IMR-90 (cell line): Measurements from ENCODE around the gene PAX5. TPM values are rescaled to one million over a fixed set of nuclear protein-coding genes. Genes with fewer than 3 reads are reported as not detected.

Experiments
- ATAC-seq: fragments of 200-7000 bp; cut with Tn5 transposase; 2 replicates; pipeline ENCODE4 v1.9.1; 2020; ENCODE audit warnings: low read depth, mild to moderate bottlenecking, moderate library complexity
- BruUV-seq: library from RNA; stranded (reverse); fragments of 400-500 nt; replicated peaks from 2 replicates; lab custom pipeline; 2021; lab: Mats Ljungman, UMichigan
- CTCF ChIA-PET: fragments of 300-600 bp; formaldehyde crosslinking; extraction: SDS; loops from one replicate; lab custom pipeline; 2021; ENCODE audit warnings: antibody characterized with exemption; lab: Yijun Ruan, JAX
- POLR2A ChIA-PET: fragments of 300-600 bp; sonication (Branson Sonifier 250); formaldehyde crosslinking; loops from one replicate; lab custom pipeline; 2022; ENCODE audit warnings: antibody characterized with exemption; ENCODE audit not compliant: unreplicated experiment; lab: Charles Lee
- DNase-seq: peaks from one replicate; pipeline ENCODE4 v3.0.0; 2013
- H2AFZ ChIP-seq: replicated peaks from 2 replicates; pipeline ENCODE3; 2013; ENCODE audit warnings: low read length, mild to moderate bottlenecking; ENCODE audit not compliant: poor library complexity
- H2AK5ac ChIP-seq: 2 replicates; pipeline ENCODE4 v1.6.1; 2013; ENCODE audit warnings: low read depth, low read length, inconsistent platforms
- H2AK9ac ChIP-seq: replicated peaks from 2 replicates; pipeline ENCODE3; 2013; ENCODE audit warnings: mild to moderate bottlenecking, low read depth, low read length, moderate library complexity; ENCODE audit not compliant: poor library complexity
- H2BK120ac ChIP-seq: 2 replicates; pipeline ENCODE4 v1.6.1; 2013; ENCODE audit warnings: low read depth, low read length, inconsistent platforms
- H2BK15ac ChIP-seq: 3 replicates; pipeline ENCODE4 v1.6.1; 2013; ENCODE audit warnings: low read depth, low read length, inconsistent platforms
- H2BK20ac ChIP-seq: 2 replicates; pipeline ENCODE4 v1.6.1; 2013; ENCODE audit warnings: low read depth, mild to moderate bottlenecking, inconsistent platforms, low read length, moderate library complexity
- H2BK5ac ChIP-seq: 2 replicates; pipeline ENCODE4 v1.6.1; 2013; ENCODE audit warnings: mild to moderate bottlenecking, low read depth, low read length, inconsistent platforms; ENCODE audit not compliant: poor library complexity, severe bottlenecking
- H3K14ac ChIP-seq: replicated peaks from 2 replicates; pipeline ENCODE4 v1.6.1; 2013; ENCODE audit warnings: low read depth, low read length, inconsistent platforms
- H3K18ac ChIP-seq: 2 replicates; pipeline ENCODE4 v1.6.1; 2013; ENCODE audit warnings: low read depth, low read length, control low read depth
- H3K23ac ChIP-seq: 2 replicates; pipeline ENCODE4 v1.6.1; 2013; ENCODE audit warnings: low read depth, low read length, inconsistent platforms
- H3K27ac ChIP-seq: 2 replicates; pipeline ENCODE4 v1.5.1; 2013; ENCODE audit warnings: mild to moderate bottlenecking, control low read depth, low read length; ENCODE audit not compliant: insufficient read depth
- H3K27me3 ChIP-seq: 2 replicates; pipeline ENCODE4 v1.6.1; 2013; ENCODE audit warnings: low read length; ENCODE audit not compliant: control insufficient read depth, insufficient read depth
- H3K36me3 ChIP-seq: 2 replicates; pipeline ENCODE4 v1.6.1; 2013; ENCODE audit warnings: low read length, mixed read lengths; ENCODE audit not compliant: control insufficient read depth, insufficient read depth
- H3K4ac ChIP-seq: 2 replicates; pipeline ENCODE4 v1.6.1; 2013; ENCODE audit warnings: low read depth, low read length, inconsistent platforms
- H3K4me1 ChIP-seq: 2 replicates; pipeline ENCODE4 v1.6.1; 2013; ENCODE audit warnings: low read length, mixed read lengths; ENCODE audit not compliant: control insufficient read depth, insufficient read depth
- H3K4me2 ChIP-seq: 2 replicates; pipeline ENCODE4 v1.6.1; 2013; ENCODE audit warnings: low read depth, mild to moderate bottlenecking, control low read depth, low read length, moderate library complexity
- H3K4me3 ChIP-seq: 2 replicates; pipeline ENCODE4 v1.5.1; 2013; ENCODE audit warnings: low read depth, mild to moderate bottlenecking, control low read depth, low read length, moderate library complexity; ENCODE audit not compliant: insufficient read depth
- H3K56ac ChIP-seq: 2 replicates; pipeline ENCODE4 v1.6.1; 2013; ENCODE audit warnings: low read length, inconsistent platforms; ENCODE audit not compliant: insufficient read depth; ENCODE audit errors: extremely low read depth
- H3K79me1 ChIP-seq, 2 experiments: 2 replicates each; pipeline ENCODE4 v1.6.1; 2013; ENCODE audit warnings: low read length in 2 of 2, inconsistent platforms in 1 of 2, low read depth in 1 of 2
- H3K9ac ChIP-seq: 2 replicates; pipeline ENCODE4 v1.6.1; 2013; ENCODE audit warnings: low read depth, low read length, control low read depth
- H3K9me1 ChIP-seq: 2 replicates; pipeline ENCODE4 v1.6.1; 2013; ENCODE audit warnings: low read length, inconsistent platforms; ENCODE audit not compliant: insufficient read depth
- H3K9me3 ChIP-seq: 2 replicates; pipeline ENCODE4 v1.6.1; 2013; ENCODE audit warnings: low read length; ENCODE audit not compliant: control insufficient read depth, insufficient read depth
- H4K20me1 ChIP-seq: 2 replicates; pipeline ENCODE4 v1.6.1; 2013; ENCODE audit warnings: low read length, inconsistent platforms; ENCODE audit not compliant: insufficient read depth
- H4K5ac ChIP-seq: 2 replicates; pipeline ENCODE4 v1.6.1; 2013; ENCODE audit warnings: mild to moderate bottlenecking, low read depth, low read length, control low read depth
- H4K8ac ChIP-seq, 2 experiments: 2 replicates each; pipeline ENCODE4 v1.6.1; 2013; ENCODE audit warnings: low read depth in 2 of 2, low read length in 2 of 2, control low read depth in 1 of 2, inconsistent platforms in 1 of 2
- H4K91ac ChIP-seq: 2 replicates; pipeline ENCODE4 v1.6.1; 2013; ENCODE audit warnings: low read depth, low read length, inconsistent platforms; ENCODE audit not compliant: insufficient read depth
- BHLHE40 ChIP-seq: fragments of 150-350 bp; IDR thresholded peaks from 2 replicates; pipeline ENCODE4 v1.6.1; 2016; ENCODE audit warnings: mild to moderate bottlenecking, low read depth, low read length
- CEBPB ChIP-seq: IDR thresholded peaks from 2 replicates; pipeline ENCODE4 v1.6.1; 2012; ENCODE audit warnings: low read depth, low read length, improper control_type of control experiment
- CHD1 ChIP-seq: IDR thresholded peaks from 2 replicates; pipeline ENCODE4 v1.6.1; 2012; ENCODE audit warnings: low read depth, low read length, improper control_type of control experiment
- CTCF ChIP-seq: conservative IDR thresholded peaks from 2 replicates; pipeline ENCODE4 v1.5.1; 2012; ENCODE audit warnings: mild to moderate bottlenecking, low read depth, low read length, improper control_type of control experiment
- ELK1 ChIP-seq: fragments of 150-350 bp; IDR thresholded peaks from 2 replicates; pipeline ENCODE4 v1.6.1; 2016; ENCODE audit warnings: low read depth, mild to moderate bottlenecking, low read length, moderate library complexity, borderline replicate concordance
- FOS ChIP-seq: fragments of 150-350 bp; IDR thresholded peaks from 2 replicates; pipeline ENCODE4 v1.6.1; 2016; ENCODE audit warnings: low read depth, low read length
- MAFK ChIP-seq: IDR thresholded peaks from 2 replicates; pipeline ENCODE4 v1.6.1; 2012; ENCODE audit warnings: low read depth, low read length, improper control_type of control experiment
- MAZ ChIP-seq: IDR thresholded peaks from 2 replicates; pipeline ENCODE4 v1.6.1; 2012; ENCODE audit warnings: low read depth, mild to moderate bottlenecking, low read length, improper control_type of control experiment, moderate library complexity, borderline replicate concordance
- MXI1 ChIP-seq: IDR thresholded peaks from 2 replicates; pipeline ENCODE4 v1.6.1; 2012; ENCODE audit warnings: low read depth, mild to moderate bottlenecking, low read length, moderate library complexity, borderline replicate concordance
- NFE2L2 ChIP-seq: fragments of 150-350 bp; IDR thresholded peaks from 2 replicates; pipeline ENCODE4 v1.6.1; 2016; ENCODE audit warnings: low read depth, mild to moderate bottlenecking, low read length
- POLR2A ChIP-seq: IDR thresholded peaks from 2 replicates; pipeline ENCODE4 v1.6.1; 2012; ENCODE audit warnings: mild to moderate bottlenecking, low read depth, low read length
- RAD21 ChIP-seq: IDR thresholded peaks from 2 replicates; pipeline ENCODE4 v1.6.1; 2012; ENCODE audit warnings: low read length, improper control_type of control experiment
- RCOR1 ChIP-seq: IDR thresholded peaks from 2 replicates; pipeline ENCODE4 v1.6.1; 2012; ENCODE audit warnings: mild to moderate bottlenecking, low read length, improper control_type of control experiment; ENCODE audit not compliant: insufficient replicate concordance
- RFX5 ChIP-seq: IDR thresholded peaks from 2 replicates; pipeline ENCODE4 v1.8.0; 2012; ENCODE audit warnings: low read depth, mild to moderate bottlenecking, low read length, moderate library complexity
- SMC3 ChIP-seq: fragments of 150-350 bp; IDR thresholded peaks from 2 replicates; pipeline ENCODE4 v1.6.1; 2016; ENCODE audit warnings: low read depth, mild to moderate bottlenecking, antibody characterized with exemption, low read length, moderate library complexity
- USF2 ChIP-seq: fragments of 150-350 bp; IDR thresholded peaks from 2 replicates; pipeline ENCODE4 v1.6.1; 2017; ENCODE audit warnings: mild to moderate bottlenecking, antibody characterized with exemption, low read length, low read depth
- WGBS, 2 experiments: methylation state at CpG; one replicate each; pipeline versions ENCODE4 v1.1.5 to v1.1.7; 2013; ENCODE audit warnings: missing lambda C conversion rate in 2 of 2; ENCODE audit not compliant: insufficient read length in 1 of 2; ENCODE audit errors: extremely low coverage in 2 of 2; 5-methylcytosine and 5-hydroxymethylcytosine counted together
- dilution Hi-C: fragments of 300-500 bp; cut with HindIII; formaldehyde crosslinking; loops from one replicate; pipeline ENCODE4 v1.14.3; 2018; ENCODE audit warnings: low sequenced_read_pairs; ENCODE audit not compliant: unreplicated experiment
- in situ Hi-C: fragments of 300-500 bp; cut with MboI; formaldehyde crosslinking; loops from 3 replicates; pipeline ENCODE4 v1.14.3; 2019; ENCODE audit warnings: low sequenced_read_pairs, inconsistent platforms, mixed read lengths
- intact Hi-C: fragments of 100-400 bp; cut with micrococcal nuclease; formaldehyde crosslinking; loops from 2 replicates; pipeline ENCODE4 v1.10.0; 2022
- polyA plus RNA-seq, 3 experiments: library from polyadenylated mRNA; depleted of rRNA; stranded (reverse); fragments of >200 nt; gene quantifications; 2 replicates each; pipeline ENCODE4 v1.2.3, GENCODE V29; 2012; ENCODE audit warnings: low replicate concordance in 1 of 3
- total RNA-seq: library from RNA; depleted of rRNA; stranded (reverse); fragments of >200 nt; gene quantifications from 2 replicates; pipeline ENCODE4 v1.2.3, GENCODE V29; 2012

PAX5 gene
- total and polyA plus RNA-seq, 2 of the 4 experiments (the other 2 are of a cell fraction): not detected

- BruUV-seq: no TSS peak
- H3K9ac ChIP-seq: no peak overlapping the region
- no peak for TF ChIP-seq MXI1
- no peak for TF ChIP-seq BHLHE40
- TF ChIP-seq CEBPB: no peak
- no peak for TF ChIP-seq CHD1
- no peak for TF ChIP-seq POLR2A
- no peak for TF ChIP-seq SMC3
- TF ChIP-seq FOS: no peak
- no peak for TF ChIP-seq RAD21
- no peak for TF ChIP-seq NFE2L2
- TF ChIP-seq MAFK: no peak
- TF ChIP-seq MAZ: no peak
- TF ChIP-seq CTCF: no peak
- no peak for TF ChIP-seq USF2
- no peak for TF ChIP-seq RCOR1
- no peak for TF ChIP-seq ELK1
- TF ChIP-seq RFX5: no peak
- POLR2A ChIA-PET: no interaction called here
- H2BK120ac ChIP-seq: no peak overlapping the region
- no peak overlapping the region for H3K23ac ChIP-seq
- H2BK5ac ChIP-seq: no peak overlapping the region
- H4K20me1 ChIP-seq: no peaks in the 10 kb centered on the region; the same call in 1 of the 2 replicates
- no peak overlapping the region for H2AK9ac ChIP-seq
- no peaks in the 10 kb centered on the region for H3K79me1 ChIP-seq
- WGBS, 2 experiments: 63% methylated on average over 2 of the region's 3 CpGs; no CpG with 5 or more reads in 1 of the 2 experiments
- no peak overlapping the region for H2BK20ac ChIP-seq
- H3K4ac ChIP-seq: no peak overlapping the region
- H3K4me3 ChIP-seq: no peak overlapping the region
- no peak overlapping the region for H4K91ac ChIP-seq
- no peak overlapping the region for H4K5ac ChIP-seq
- no peaks in the 10 kb centered on the region for H3K4me1 ChIP-seq
- H3K36me3 ChIP-seq: no peaks in the 10 kb centered on the region
- no peak overlapping the region for H3K4me2 ChIP-seq
- CTCF ChIA-PET: interaction anchor here (1.6 kb wide), 1 partner anchor 10 kb away, joined by 4 read pairs; no protein-coding TSS in a partner anchor
- peaks cover 38% of the 10 kb centered on the region for H3K27me3 ChIP-seq
- no peak overlapping the region for H3K18ac ChIP-seq
- H3K56ac ChIP-seq: no peak overlapping the region
- H2AFZ ChIP-seq: no peak overlapping the region
- DNase-seq (no peak), ATAC-seq (no peak)
- H2AK5ac ChIP-seq: no peak overlapping the region
- H3K27ac ChIP-seq: no peak overlapping the region
- no peaks in the 10 kb centered on the region for H3K9me1 ChIP-seq
- H3K14ac ChIP-seq: no peak overlapping the region
- H2BK15ac ChIP-seq: no peak overlapping the region
- in situ Hi-C loops: loop anchor here (25.0 kb wide), 1 partner anchor 388 kb away; no protein-coding TSS in a partner anchor
- H3K9me3 ChIP-seq: 0 out of 2 replicates have a peak, but pooled peaks cover 2% of the 10 kb centered on the region
- dilution Hi-C loops: no loop called here
- no peak overlapping the region for H4K8ac ChIP-seq
- intact Hi-C loops: loop anchor here (5.0 to 10.0 kb wide), 4 partner anchors 111 to 538 kb away; partner anchors contain the start of gene ZCCHC7
Measured at GRCh38 chr9:36874261-36874660, 159.8 kb downstream of the PAX5 start.
